Measurements from ENCODE around the gene KIF21A. TPM values are rescaled to one million over a fixed set of nuclear protein-coding genes. Genes with fewer than 3 reads are reported as not detected.

KIF21A gene
- total RNA-seq, 4 donors from 2014 or later, result 19.7 to 56.1 (median 29.4) TPM

- TF ChIP-seq POLR2A (IDR thresholded peaks at IDR 0.05) (no peak), CTCF (IDR thresholded peaks at IDR 0.05) (peak in 3 of 6 experiments; percentile 30 to 57 (median 35))
- DNase-seq, result no peak
- Histone ChIP-seq H3K4me3 (no peak overlapping the region), H3K9me3 (no peaks in the 10 kb centered on the region), H3K4me1 (no peaks in the 10 kb centered on the region), H3K27ac (no peak overlapping the region), H3K27me3 (peaks cover 0 to 4% (median 0%) of the 10 kb centered on the region in 4 donors), H3K36me3 (no peaks in the 10 kb centered on the region)
- 29 to 34% methylated on average over 7 to 8 of the region's 8 CpGs for WGBS, 2 donors
- intact Hi-C loops (cut with DNase I), result loop anchor here (10.0 kb wide), 1 partner anchor 128 kb away; no protein-coding TSS in a partner anchor
Observed at GRCh38 chr12:39272871-39273655, 169.9 kb downstream of the KIF21A start.

- Histone ChIP-seq H3K27me3 (peaks cover 0 to 4% (median 0%) of the 10 kb centered on the region in 4 donors), H3K36me3 (no peaks in the 10 kb centered on the region), H3K27ac (no peak overlapping the region), H3K9me3 (no peaks in the 10 kb centered on the region), H3K4me1 (no peaks in the 10 kb centered on the region), H3K4me3 (no peak overlapping the region)
- TF ChIP-seq POLR2A (IDR thresholded peaks at IDR 0.05) (no peak), CTCF (IDR thresholded peaks at IDR 0.05) (no peak)
- no peak for DNase-seq
- intact Hi-C loops (cut with DNase I), result loop anchor here (10.0 kb wide), 1 partner anchor 945 kb away; no protein-coding TSS in a partner anchor
- WGBS, 2 donors, result 81 to 84% methylated on average over 5 of the region's 5 CpGs
Observed at GRCh38 chr12:39269492-39269891, 173.4 kb downstream of the KIF21A start.

GRCh38 chr12:39267886-39268285 is 175.0 kb downstream of the KIF21A start:
- intact Hi-C loops (cut with DNase I), result loop anchor here (10.0 kb wide), 1 partner anchor 943 kb away; no protein-coding TSS in a partner anchor
- no peak for TF ChIP-seq CTCF (IDR thresholded peaks at IDR 0.05)
- no peak for TF ChIP-seq POLR2A (IDR thresholded peaks at IDR 0.05)
- Histone ChIP-seq H3K27ac (no peak overlapping the region), H3K4me1 (no peaks in the 10 kb centered on the region), H3K36me3 (no peaks in the 10 kb centered on the region), H3K9me3 (no peaks in the 10 kb centered on the region), H3K4me3 (no peak overlapping the region), H3K27me3 (no peaks in the 10 kb centered on the region)
- no peak for DNase-seq
- 64 to 74% methylated on average over 1 of the region's 1 CpG for WGBS, 2 donors

- Histone ChIP-seq H3K27me3 (no peaks in the 10 kb centered on the region), H3K27ac (no peak overlapping the region), H3K4me3 (no peak overlapping the region), H3K4me1 (no peaks in the 10 kb centered on the region), H3K9me3 (no peaks in the 10 kb centered on the region), H3K36me3 (no peaks in the 10 kb centered on the region)
- 59 to 75% methylated on average over 1 of the region's 1 CpG for WGBS, 2 donors
- intact Hi-C loops (cut with DNase I), result no loop called here
- TF ChIP-seq POLR2A (IDR thresholded peaks at IDR 0.05) (no peak), CTCF (IDR thresholded peaks at IDR 0.05) (no peak)
- DNase-seq, result no peak
Observed at GRCh38 chr12:39252628-39253027, 190.3 kb downstream of the KIF21A start.

Other genes with a start within 250 kb of the KIF21A start
- under 1 TPM; 0.09 to 0.38 (median 0.12) TPM for gene ABCD2, start 176.7 kb upstream of the KIF21A start, total RNA-seq